ENCODE measurements around the gene TPH2.

GRCh38 chr12:71941174-71941573, 2.5 kb downstream of the TPH2 start:
- TF ChIP-seq POLR2A (IDR thresholded peaks at IDR 0.05; ENCODE audit: low read depth, low read length) (no peak), TAF1 (IDR thresholded peaks at IDR 0.05; ENCODE audit: low read depth, low read length) (no peak), POLR2AphosphoS5 (IDR thresholded peaks at IDR 0.05; ENCODE audit: low read depth, low read length) (no peak), SPI1 (IDR thresholded peaks at IDR 0.05; ENCODE audit: low read depth, low read length) (no peak), PAX5 (IDR thresholded peaks at IDR 0.05; ENCODE audit: insufficient read depth, low read length, severe bottlenecking) (no peak), POU2F2 (IDR thresholded peaks at IDR 0.05; ENCODE audit: low read depth, low read length) (no peak)

Measured in GM12891 (cell line).